ENCODE results near the gene TBCD.
"Not testable (repeated sequence)": the region's sequence is repeated elsewhere in the genome, so short reads cannot be mapped to it uniquely, and the experiment has no call there.

The TBCD gene

GRCh38 chr17:82963104-82963950 lies 211.5 kb downstream of the TBCD start:
- DNase-seq (ENCODE audit: low spot score): peak; percentile 56
- Histone ChIP-seq H3K23ac (ENCODE audit: low read depth, low read length, poor library complexity) (no peak overlapping the region), H2BK12ac (ENCODE audit: low read length) (no peak overlapping the region), H3K4ac (ENCODE audit: low read length) (no peak overlapping the region), H3K14ac (ENCODE audit: low read length) (no peak overlapping the region), H3K79me1 (ENCODE audit: low read depth, low read length) (no peaks in the 10 kb centered on the region), H3K9me3 (replicated peaks in 1 of 2; ENCODE audit: control insufficient read depth in 2 of 2, insufficient read depth in 1 of 2, low read depth in 1 of 2, low read length in 2 of 2) (peaks cover 0 to 4% of the 10 kb centered on the region in 2 donors), H3K27me3 (ENCODE audit: control insufficient read depth in 3 of 3, insufficient read depth in 3 of 3, low read depth in 1 of 3, low read length in 3 of 3) (no peaks in the 10 kb centered on the region), H3K4me1 (ENCODE audit: control insufficient read depth in 2 of 2, insufficient read depth in 1 of 2, low read depth in 1 of 2, low read length in 2 of 2) (peaks cover 0 to 3% of the 10 kb centered on the region in 2 donors), H3K18ac (ENCODE audit: low read length) (peak overlapping the region; percentile 67), H3K9ac (ENCODE audit: low read depth, low read length, poor library complexity) (no peak overlapping the region), H2BK15ac (ENCODE audit: low read length) (no peak overlapping the region), H3K27ac (replicated peaks; ENCODE audit: low read length) (no peak overlapping the region), H2AFZ (ENCODE audit: low read length) (no peak overlapping the region), H4K91ac (ENCODE audit: low read depth, low read length, poor library complexity) (no peak overlapping the region), H3K4me2 (ENCODE audit: insufficient read depth, low read length, poor library complexity, severe bottlenecking) (peak overlapping the region; percentile 45), H4K8ac (ENCODE audit: low read depth, low read length) (no peak overlapping the region), H3K4me3 (ENCODE audit: low read length in 2 of 2) (peak overlapping the region in 1 of 2 donors; percentile 65), H2BK5ac (ENCODE audit: low read length) (peak overlapping the region; percentile 70), H2AK5ac (ENCODE audit: low read depth, low read length) (no peak overlapping the region), H3K36me3 (replicated peaks in 1 of 2; ENCODE audit: control insufficient read depth in 2 of 2, insufficient read depth in 2 of 2, low read length in 2 of 2) (peaks cover 7 to 8% of the 10 kb centered on the region in 2 donors), H2BK120ac (ENCODE audit: low read depth, low read length) (no peak overlapping the region)
- no CpG with 5 or more reads among the region's 25 CpGs for WGBS, 2 donors (ENCODE audit: extremely low coverage in 2 of 2, insufficient read length in 2 of 2, insufficient replicate concordance in 1 of 2)

- H3K4ac ChIP-seq (ENCODE audit: low read length); H3K27ac ChIP-seq (replicated peaks; ENCODE audit: low read length); DNase-seq (ENCODE audit: low spot score); H4K91ac ChIP-seq (ENCODE audit: low read depth, low read length, poor library complexity); H3K14ac ChIP-seq (ENCODE audit: low read length); H2BK5ac ChIP-seq (ENCODE audit: low read length); H3K18ac ChIP-seq (ENCODE audit: low read length); H3K23ac ChIP-seq (ENCODE audit: low read depth, low read length, poor library complexity); H2AFZ ChIP-seq (ENCODE audit: low read length); H3K9me3 ChIP-seq (replicated peaks in 1 of 2; ENCODE audit: control insufficient read depth in 2 of 2, insufficient read depth in 1 of 2, low read depth in 1 of 2, low read length in 2 of 2); H2AK5ac ChIP-seq (ENCODE audit: low read depth, low read length); H2BK15ac ChIP-seq (ENCODE audit: low read length); H3K9ac ChIP-seq (ENCODE audit: low read depth, low read length, poor library complexity); H3K27me3 ChIP-seq (ENCODE audit: control insufficient read depth in 3 of 3, insufficient read depth in 3 of 3, low read depth in 1 of 3, low read length in 3 of 3); H3K4me3 ChIP-seq (ENCODE audit: low read length in 2 of 2); H2BK12ac ChIP-seq (ENCODE audit: low read length); H2BK120ac ChIP-seq (ENCODE audit: low read depth, low read length); H4K8ac ChIP-seq (ENCODE audit: low read depth, low read length); H3K4me1 ChIP-seq (ENCODE audit: control insufficient read depth in 2 of 2, insufficient read depth in 1 of 2, low read depth in 1 of 2, low read length in 2 of 2); H3K4me2 ChIP-seq (ENCODE audit: insufficient read depth, low read length, poor library complexity, severe bottlenecking); H3K79me1 ChIP-seq (ENCODE audit: low read depth, low read length); H3K36me3 ChIP-seq (replicated peaks in 1 of 2; ENCODE audit: control insufficient read depth in 2 of 2, insufficient read depth in 2 of 2, low read length in 2 of 2): not testable (repeated sequence)
- WGBS, 2 donors (ENCODE audit: extremely low coverage in 2 of 2, insufficient read length in 2 of 2, insufficient replicate concordance in 1 of 2): no CpG with 5 or more reads among the region's 32 CpGs
Observed at GRCh38 chr17:82964451-82964850, 212.6 kb downstream of the TBCD start.

GRCh38 chr17:82964851-82965341 lies 213.0 kb downstream of the TBCD start:
- no peak overlapping the region for H4K8ac ChIP-seq (ENCODE audit: low read depth, low read length)
- H3K9ac ChIP-seq (ENCODE audit: low read depth, low read length, poor library complexity): no peak overlapping the region
- no peaks in the 10 kb centered on the region for H3K9me3 ChIP-seq (replicated peaks in 1 of 2; ENCODE audit: control insufficient read depth in 2 of 2, insufficient read depth in 1 of 2, low read depth in 1 of 2, low read length in 2 of 2)
- H3K4me2 ChIP-seq (ENCODE audit: insufficient read depth, low read length, poor library complexity, severe bottlenecking): no peak overlapping the region
- peaks cover 0 to 3% of the 10 kb centered on the region in 2 donors for H3K4me1 ChIP-seq (ENCODE audit: control insufficient read depth in 2 of 2, insufficient read depth in 1 of 2, low read depth in 1 of 2, low read length in 2 of 2)
- no peak overlapping the region for H3K14ac ChIP-seq (ENCODE audit: low read length)
- H3K4ac ChIP-seq (ENCODE audit: low read length): no peak overlapping the region
- no peak for DNase-seq (ENCODE audit: low spot score)
- H3K4me3 ChIP-seq (ENCODE audit: low read length in 2 of 2): no peak overlapping the region
- H3K27me3 ChIP-seq (ENCODE audit: control insufficient read depth in 3 of 3, insufficient read depth in 3 of 3, low read depth in 1 of 3, low read length in 3 of 3): no peaks in the 10 kb centered on the region
- no peak overlapping the region for H3K18ac ChIP-seq (ENCODE audit: low read length)
- H2BK15ac ChIP-seq (ENCODE audit: low read length): no peak overlapping the region
- H2BK5ac ChIP-seq (ENCODE audit: low read length): no peak overlapping the region
- H2BK12ac ChIP-seq (ENCODE audit: low read length): no peak overlapping the region
- no CpG with 5 or more reads among the region's 25 CpGs for WGBS, 2 donors (ENCODE audit: extremely low coverage in 2 of 2, insufficient read length in 2 of 2, insufficient replicate concordance in 1 of 2)
- no peak overlapping the region for H2AFZ ChIP-seq (ENCODE audit: low read length)
- H3K36me3 ChIP-seq (replicated peaks in 1 of 2; ENCODE audit: control insufficient read depth in 2 of 2, insufficient read depth in 2 of 2, low read length in 2 of 2): no peaks in the 10 kb centered on the region
- no peak overlapping the region for H3K23ac ChIP-seq (ENCODE audit: low read depth, low read length, poor library complexity)
- no peaks in the 10 kb centered on the region for H3K79me1 ChIP-seq (ENCODE audit: low read depth, low read length)
- H4K91ac ChIP-seq (ENCODE audit: low read depth, low read length, poor library complexity): no peak overlapping the region
- no peak overlapping the region for H2AK5ac ChIP-seq (ENCODE audit: low read depth, low read length)
- H3K27ac ChIP-seq (replicated peaks; ENCODE audit: low read length): no peak overlapping the region
- no peak overlapping the region for H2BK120ac ChIP-seq (ENCODE audit: low read depth, low read length)

DNA sequence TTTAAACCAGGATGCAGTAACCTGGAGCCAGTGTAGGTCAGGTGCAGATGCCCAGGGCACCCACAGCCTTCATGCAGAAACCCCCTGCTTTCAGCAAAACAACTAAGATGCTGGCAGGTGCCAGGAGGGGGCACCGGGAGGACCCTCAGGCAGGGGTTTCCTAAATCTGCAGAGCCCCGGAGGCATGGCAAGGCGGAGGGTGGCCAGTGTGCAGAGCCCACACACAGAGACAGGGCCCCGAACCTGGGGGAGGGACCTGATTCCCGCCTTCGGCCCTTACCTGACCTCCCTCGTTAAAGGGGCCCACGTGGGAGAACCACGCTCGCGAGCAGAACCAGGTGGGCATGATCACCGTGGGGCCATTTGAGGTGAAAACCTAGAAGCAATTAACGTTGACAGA lies 213.5 kb downstream of the TBCD start:
- H3K14ac ChIP-seq (ENCODE audit: low read length): no peak overlapping the region
- no peak overlapping the region for H4K8ac ChIP-seq (ENCODE audit: low read depth, low read length)
- H3K4me3 ChIP-seq (ENCODE audit: low read length in 2 of 2): no peak overlapping the region
- no peak overlapping the region for H3K9ac ChIP-seq (ENCODE audit: low read depth, low read length, poor library complexity)
- no peak overlapping the region for H2BK5ac ChIP-seq (ENCODE audit: low read length)
- no CpG with 5 or more reads among the region's 13 CpGs for WGBS, 2 donors (ENCODE audit: extremely low coverage in 2 of 2, insufficient read length in 2 of 2, insufficient replicate concordance in 1 of 2)
- DNase-seq (ENCODE audit: low spot score): no peak
- no peaks in the 10 kb centered on the region for H3K36me3 ChIP-seq (replicated peaks in 1 of 2; ENCODE audit: control insufficient read depth in 2 of 2, insufficient read depth in 2 of 2, low read length in 2 of 2)
- no peaks in the 10 kb centered on the region for H3K79me1 ChIP-seq (ENCODE audit: low read depth, low read length)
- no peak overlapping the region for H3K4ac ChIP-seq (ENCODE audit: low read length)
- no peaks in the 10 kb centered on the region for H3K27me3 ChIP-seq (ENCODE audit: control insufficient read depth in 3 of 3, insufficient read depth in 3 of 3, low read depth in 1 of 3, low read length in 3 of 3)
- no peak overlapping the region for H2AFZ ChIP-seq (ENCODE audit: low read length)
- no peak overlapping the region for H3K18ac ChIP-seq (ENCODE audit: low read length)
- no peak overlapping the region for H2AK5ac ChIP-seq (ENCODE audit: low read depth, low read length)
- no peak overlapping the region for H3K23ac ChIP-seq (ENCODE audit: low read depth, low read length, poor library complexity)
- no peak overlapping the region for H3K4me2 ChIP-seq (ENCODE audit: insufficient read depth, low read length, poor library complexity, severe bottlenecking)
- no peak overlapping the region for H2BK15ac ChIP-seq (ENCODE audit: low read length)
- H2BK12ac ChIP-seq (ENCODE audit: low read length): no peak overlapping the region
- H4K91ac ChIP-seq (ENCODE audit: low read depth, low read length, poor library complexity): no peak overlapping the region
- H3K27ac ChIP-seq (replicated peaks; ENCODE audit: low read length): no peak overlapping the region
- no peak overlapping the region for H2BK120ac ChIP-seq (ENCODE audit: low read depth, low read length)
- H3K4me1 ChIP-seq (ENCODE audit: control insufficient read depth in 2 of 2, insufficient read depth in 1 of 2, low read depth in 1 of 2, low read length in 2 of 2): peaks cover 0 to 3% of the 10 kb centered on the region in 2 donors
- no peaks in the 10 kb centered on the region for H3K9me3 ChIP-seq (replicated peaks in 1 of 2; ENCODE audit: control insufficient read depth in 2 of 2, insufficient read depth in 1 of 2, low read depth in 1 of 2, low read length in 2 of 2)
